Upper lobe of left lung (tissue), 4 donors: Measurements from ENCODE around the gene INPP4B.

Experiments
- EP300 ChIP-seq, 4 donors: sonication (generic); formaldehyde crosslinking; IDR thresholded peaks; one replicate each; pipeline ENCODE4 v1.5.1; 2017; ENCODE audit warnings: antibody characterized with exemption in 4 of 4, control low read depth in 2 of 4
- POLR2AphosphoS5 ChIP-seq, 2 donors: sonication (generic); formaldehyde crosslinking; IDR thresholded peaks; one replicate each; pipeline ENCODE4 v1.5.1; 2017; ENCODE audit warnings: antibody characterized with exemption in 2 of 2
- TF ChIP-seq, protein P1 (sequence below), 6 experiments: fragments of 450-650 bp in 4 of 6; fragments of 200-600 bp in 2 of 6; sonication (generic) in 2 of 6; IDR thresholded peaks; one replicate each; pipeline ENCODE4 v1.5.1; 2016 to 2019; ENCODE audit warnings: antibody characterized with exemption in 6 of 6

- no peak for TF ChIP-seq EP300 (IDR thresholded peaks at IDR 0.05)
- TF ChIP-seq, protein P1, sequence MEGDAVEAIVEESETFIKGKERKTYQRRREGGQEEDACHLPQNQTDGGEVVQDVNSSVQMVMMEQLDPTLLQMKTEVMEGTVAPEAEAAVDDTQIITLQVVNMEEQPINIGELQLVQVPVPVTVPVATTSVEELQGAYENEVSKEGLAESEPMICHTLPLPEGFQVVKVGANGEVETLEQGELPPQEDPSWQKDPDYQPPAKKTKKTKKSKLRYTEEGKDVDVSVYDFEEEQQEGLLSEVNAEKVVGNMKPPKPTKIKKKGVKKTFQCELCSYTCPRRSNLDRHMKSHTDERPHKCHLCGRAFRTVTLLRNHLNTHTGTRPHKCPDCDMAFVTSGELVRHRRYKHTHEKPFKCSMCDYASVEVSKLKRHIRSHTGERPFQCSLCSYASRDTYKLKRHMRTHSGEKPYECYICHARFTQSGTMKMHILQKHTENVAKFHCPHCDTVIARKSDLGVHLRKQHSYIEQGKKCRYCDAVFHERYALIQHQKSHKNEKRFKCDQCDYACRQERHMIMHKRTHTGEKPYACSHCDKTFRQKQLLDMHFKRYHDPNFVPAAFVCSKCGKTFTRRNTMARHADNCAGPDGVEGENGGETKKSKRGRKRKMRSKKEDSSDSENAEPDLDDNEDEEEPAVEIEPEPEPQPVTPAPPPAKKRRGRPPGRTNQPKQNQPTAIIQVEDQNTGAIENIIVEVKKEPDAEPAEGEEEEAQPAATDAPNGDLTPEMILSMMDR (IDR thresholded peaks at IDR 0.05): no peak
- TF ChIP-seq POLR2AphosphoS5 (IDR thresholded peaks at IDR 0.05): no peak
Measured at GRCh38 chr4:142352712-142353111, 493.4 kb downstream of the INPP4B start.
